ENCODE data around the gene TRAP1. TPM values are rescaled to one million over a fixed set of nuclear protein-coding genes. Genes with fewer than 3 reads are reported as not detected.

The TRAP1 gene
- total RNA-seq, 4 donors from 2014 or later, result 31.8 to 231 (median 57.1) TPM

GRCh38 chr16:3713587-3714242 lies 3.6 kb downstream of the TRAP1 start:
- Histone ChIP-seq H3K36me3 (no peaks in the 10 kb centered on the region), H3K4me1 (peaks cover 5 to 23% (median 13%) of the 10 kb centered on the region in 4 donors), H3K27ac (no peak overlapping the region), H3K9me3 (no peaks in the 10 kb centered on the region), H3K4me3 (no peak overlapping the region), H3K27me3 (no peaks in the 10 kb centered on the region)
- DNase-seq, result no peak
- in situ Hi-C loops (cut with MboI; ENCODE audit: low pct_ligation_motif_present in 1 of 4, low pct_unique_long_range_greater_than_20kb in 1 of 4, low sequenced_read_pairs in 3 of 4), result no loop called here
- 96% methylated on average over 13 of the region's 15 CpGs; no CpG with 5 or more reads in 1 of the 2 donors for WGBS, 2 donors (ENCODE audit: low coverage in 1 of 2)
- intact Hi-C loops (cut with DNase I; ENCODE audit: low total_unique reads), result no loop called here
- TF ChIP-seq EP300 (IDR thresholded peaks at IDR 0.05; ENCODE audit: low read depth), result no peak
- no peak for TF ChIP-seq CTCF (IDR thresholded peaks at IDR 0.05)
- no peak for TF ChIP-seq POLR2AphosphoS5 (IDR thresholded peaks at IDR 0.05)
- TF ChIP-seq POLR2A (IDR thresholded peaks at IDR 0.05), result no peak

- H3K36me3 ChIP-seq, result no peaks in the 10 kb centered on the region
- H3K27ac ChIP-seq, result no peak overlapping the region
- TF ChIP-seq EP300 (IDR thresholded peaks at IDR 0.05; ENCODE audit: low read depth) (no peak), CTCF (IDR thresholded peaks at IDR 0.05) (no peak), POLR2A (IDR thresholded peaks at IDR 0.05) (no peak), POLR2AphosphoS5 (IDR thresholded peaks at IDR 0.05) (no peak)
- no peak overlapping the region for H3K4me3 ChIP-seq
- intact Hi-C loops (cut with DNase I; ENCODE audit: low total_unique reads) (no loop called here), in situ Hi-C loops (cut with MboI; ENCODE audit: low pct_ligation_motif_present in 1 of 4, low pct_unique_long_range_greater_than_20kb in 1 of 4, low sequenced_read_pairs in 3 of 4) (no loop called here)
- no peaks in the 10 kb centered on the region for H3K9me3 ChIP-seq
- DNase-seq, result no peak
- no peaks in the 10 kb centered on the region for H3K27me3 ChIP-seq
- WGBS, 2 donors (ENCODE audit: low coverage in 1 of 2), result 87 to 90% methylated on average over 4 to 16 of the region's 16 CpGs
- H3K4me1 ChIP-seq, result peaks cover 2 to 18% (median 11%) of the 10 kb centered on the region in 4 donors
Observed at GRCh38 chr16:3712861-3713372, 4.4 kb downstream of the TRAP1 start.

- in situ Hi-C loops (cut with MboI; ENCODE audit: low pct_ligation_motif_present in 1 of 4, low pct_unique_long_range_greater_than_20kb in 1 of 4, low sequenced_read_pairs in 3 of 4), result no loop called here
- no peaks in the 10 kb centered on the region for H3K36me3 ChIP-seq
- DNase-seq, result no peak
- H3K27ac ChIP-seq, result no peak overlapping the region
- H3K4me1 ChIP-seq, result no peaks in the 10 kb centered on the region
- whole genome bisulfite sequencing, 2 donors (ENCODE audit: low coverage in 1 of 2), result 92 to 94% methylated on average over 2 to 10 of the region's 10 CpGs
- intact Hi-C loops (cut with DNase I; ENCODE audit: low total_unique reads), result no loop called here
- no peaks in the 10 kb centered on the region for H3K27me3 ChIP-seq
- no peak overlapping the region for H3K4me3 ChIP-seq
- H3K9me3 ChIP-seq, result no peaks in the 10 kb centered on the region
- TF ChIP-seq CTCF (IDR thresholded peaks at IDR 0.05) (no peak), EP300 (IDR thresholded peaks at IDR 0.05; ENCODE audit: low read depth) (no peak), POLR2AphosphoS5 (IDR thresholded peaks at IDR 0.05) (no peak), POLR2A (IDR thresholded peaks at IDR 0.05) (no peak)
Observed at GRCh38 chr16:3706253-3707012, 10.9 kb downstream of the TRAP1 start.

- in situ Hi-C loops (cut with MboI; ENCODE audit: low pct_ligation_motif_present in 1 of 4, low pct_unique_long_range_greater_than_20kb in 1 of 4, low sequenced_read_pairs in 3 of 4), result no loop called here
- Histone ChIP-seq H3K4me1 (no peaks in the 10 kb centered on the region), H3K27ac (no peak overlapping the region), H3K4me3 (no peak overlapping the region), H3K36me3 (no peaks in the 10 kb centered on the region), H3K27me3 (no peaks in the 10 kb centered on the region), H3K9me3 (no peaks in the 10 kb centered on the region)
- no peak for TF ChIP-seq POLR2AphosphoS5 (IDR thresholded peaks at IDR 0.05)
- intact Hi-C loops (cut with DNase I; ENCODE audit: low total_unique reads), result no loop called here
- 89 to 96% methylated on average over 4 to 7 of the region's 7 CpGs for WGBS, 2 donors (ENCODE audit: low coverage in 1 of 2)
- no peak for DNase-seq
Observed at GRCh38 chr16:3702082-3702481, 15.2 kb downstream of the TRAP1 start.

All from transverse colon (tissue), 4 donors.